Measurements from ENCODE around the gene ABI3BP.

ABI3BP gene

DNA sequence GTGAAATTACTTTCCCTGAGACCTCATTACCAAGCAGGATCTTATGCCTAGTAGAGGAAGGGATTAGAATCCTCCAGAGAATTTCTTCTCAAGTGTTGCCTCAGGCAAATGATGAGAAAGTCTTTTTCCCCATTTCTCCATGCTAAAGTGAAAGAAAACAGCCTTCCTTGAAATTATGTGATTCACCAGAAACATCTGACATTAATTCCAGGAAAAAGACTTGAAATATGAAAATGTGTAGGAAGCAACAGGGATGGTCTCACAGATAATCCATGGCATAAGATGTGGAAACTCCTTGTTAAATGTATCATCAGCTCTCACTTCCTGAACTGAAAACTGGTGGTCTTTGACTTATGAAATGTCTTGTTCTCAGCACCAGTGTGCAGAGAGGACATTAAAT lies 17.9 kb upstream of the ABI3BP start:
- DNase-seq (ENCODE audit: low read depth in 2 of 2): peak; percentile 31 to 36
- TF ChIP-seq, protein P1, sequence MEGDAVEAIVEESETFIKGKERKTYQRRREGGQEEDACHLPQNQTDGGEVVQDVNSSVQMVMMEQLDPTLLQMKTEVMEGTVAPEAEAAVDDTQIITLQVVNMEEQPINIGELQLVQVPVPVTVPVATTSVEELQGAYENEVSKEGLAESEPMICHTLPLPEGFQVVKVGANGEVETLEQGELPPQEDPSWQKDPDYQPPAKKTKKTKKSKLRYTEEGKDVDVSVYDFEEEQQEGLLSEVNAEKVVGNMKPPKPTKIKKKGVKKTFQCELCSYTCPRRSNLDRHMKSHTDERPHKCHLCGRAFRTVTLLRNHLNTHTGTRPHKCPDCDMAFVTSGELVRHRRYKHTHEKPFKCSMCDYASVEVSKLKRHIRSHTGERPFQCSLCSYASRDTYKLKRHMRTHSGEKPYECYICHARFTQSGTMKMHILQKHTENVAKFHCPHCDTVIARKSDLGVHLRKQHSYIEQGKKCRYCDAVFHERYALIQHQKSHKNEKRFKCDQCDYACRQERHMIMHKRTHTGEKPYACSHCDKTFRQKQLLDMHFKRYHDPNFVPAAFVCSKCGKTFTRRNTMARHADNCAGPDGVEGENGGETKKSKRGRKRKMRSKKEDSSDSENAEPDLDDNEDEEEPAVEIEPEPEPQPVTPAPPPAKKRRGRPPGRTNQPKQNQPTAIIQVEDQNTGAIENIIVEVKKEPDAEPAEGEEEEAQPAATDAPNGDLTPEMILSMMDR (IDR thresholded peaks at IDR 0.05; ENCODE audit: low read depth, low read length): no peak
- no peak overlapping the region for H3K4me3 ChIP-seq (replicated peaks in 1 of 2; ENCODE audit: low read depth in 2 of 2, low read length in 2 of 2)

DNA sequence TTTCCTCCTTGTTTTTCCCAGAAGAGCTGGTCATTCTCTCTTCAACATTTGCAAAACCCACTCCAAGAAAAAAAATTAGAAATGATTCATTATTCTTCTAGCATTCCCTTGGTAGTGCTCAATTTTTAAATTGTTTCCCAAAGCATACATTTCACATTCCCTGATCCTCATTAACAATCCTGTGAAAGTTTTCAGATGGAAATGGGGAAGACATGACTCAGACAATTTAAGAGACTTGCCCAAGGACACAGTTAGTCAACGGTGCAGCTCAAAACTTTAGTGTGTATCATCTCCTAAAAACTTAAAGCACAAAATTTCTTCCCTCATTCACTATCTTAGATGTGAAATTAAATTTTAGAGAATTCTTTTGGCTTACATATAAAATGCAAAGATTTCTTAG lies 17.1 kb upstream of the ABI3BP start:
- H3K4me3 ChIP-seq (replicated peaks in 1 of 2; ENCODE audit: low read depth in 2 of 2, low read length in 2 of 2): no peak overlapping the region
- DNase-seq (ENCODE audit: low read depth in 2 of 2): peak; percentile 23 to 71
- TF ChIP-seq, protein P1 (IDR thresholded peaks at IDR 0.05; ENCODE audit: low read depth, low read length): no peak

DNA sequence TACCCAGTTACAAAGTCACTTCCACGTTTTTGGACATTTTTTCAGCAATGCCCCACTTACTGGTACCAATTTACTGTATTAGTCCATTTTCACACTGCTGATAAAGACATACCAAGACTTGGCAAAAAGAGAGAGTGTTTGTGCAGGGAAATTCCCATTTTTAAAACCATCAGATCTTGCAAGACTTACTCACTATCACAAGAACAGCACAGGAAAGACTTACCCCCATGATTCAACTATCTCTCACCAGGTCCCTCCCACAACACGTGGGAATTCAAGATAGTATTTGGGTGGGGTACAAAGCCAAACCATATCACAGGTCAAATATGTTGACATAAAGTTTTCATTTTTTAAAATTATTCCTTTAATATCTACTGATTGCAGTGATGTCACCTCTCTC lies 16.2 kb upstream of the ABI3BP start:
- TF ChIP-seq, protein P1 (IDR thresholded peaks at IDR 0.05; ENCODE audit: low read depth, low read length): no peak
- DNase-seq (ENCODE audit: low read depth in 2 of 2): peak in 1 of 2 donors; percentile 68
- no peak overlapping the region for H3K4me3 ChIP-seq (replicated peaks in 1 of 2; ENCODE audit: low read depth in 2 of 2, low read length in 2 of 2)

DNA sequence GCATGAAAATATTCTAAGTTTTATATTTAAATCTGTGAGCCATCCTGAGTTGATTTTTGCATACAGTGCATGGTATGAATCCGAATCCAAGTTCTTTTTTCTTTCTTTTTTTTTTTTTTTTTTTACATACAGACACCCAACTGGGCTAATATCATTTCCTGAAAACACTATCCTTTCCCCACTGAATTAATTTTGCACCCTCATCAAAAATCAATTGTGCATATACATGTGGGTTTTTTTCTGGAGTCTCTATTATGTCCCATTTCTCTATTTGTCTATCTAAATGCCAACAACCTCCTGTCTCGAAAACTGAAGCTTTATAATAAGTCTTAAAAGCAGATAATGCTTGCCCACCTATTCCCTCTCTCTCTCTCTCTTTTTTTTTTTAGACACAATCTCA lies 5.9 kb upstream of the ABI3BP start:
- no peak overlapping the region for H3K4me3 ChIP-seq (replicated peaks in 1 of 2; ENCODE audit: low read depth in 2 of 2, low read length in 2 of 2)
- TF ChIP-seq, protein P1 (IDR thresholded peaks at IDR 0.05; ENCODE audit: low read depth, low read length): no peak
- no peak for DNase-seq (ENCODE audit: low read depth in 2 of 2)

DNA sequence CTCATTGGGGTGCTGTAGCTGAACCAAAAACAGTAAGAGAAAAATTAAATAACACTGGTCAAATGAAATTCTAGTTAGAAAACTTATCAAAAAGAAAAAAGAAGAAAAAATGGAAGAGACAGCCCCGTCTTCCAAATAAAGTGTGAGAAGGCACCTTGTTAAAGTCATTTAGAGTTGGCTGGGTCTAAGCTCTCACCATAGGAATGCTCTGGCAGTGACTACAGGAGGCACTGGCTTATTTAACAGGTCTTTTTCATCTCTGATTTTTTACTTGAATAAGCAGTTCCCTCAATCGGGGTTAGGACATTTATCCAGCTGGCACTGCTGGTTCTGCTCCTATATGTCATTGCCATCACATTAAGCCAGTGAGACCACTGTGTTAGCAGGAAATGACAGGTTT lies 1.6 kb upstream of the ABI3BP start:
- TF ChIP-seq, protein P1 (IDR thresholded peaks at IDR 0.05; ENCODE audit: low read depth, low read length): no peak

DNA sequence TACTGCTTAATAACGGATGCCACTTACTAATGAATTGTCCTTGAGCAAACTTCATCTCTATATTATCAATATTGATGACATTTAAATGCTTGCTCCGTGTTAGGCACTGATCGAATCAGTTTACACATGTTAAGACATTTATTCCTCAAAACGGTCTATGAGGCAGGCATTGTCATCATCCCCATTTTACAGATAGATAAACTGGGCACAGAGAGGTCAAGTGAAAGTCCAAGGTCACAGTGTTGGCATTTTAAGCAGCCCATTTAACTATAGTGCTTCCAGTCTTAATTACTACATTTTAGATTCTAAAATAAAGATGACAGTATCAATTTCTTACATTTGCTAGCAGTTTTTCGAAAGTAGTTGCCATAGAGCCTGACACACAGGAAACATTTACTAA lies 966 bp upstream of the ABI3BP start:
- no peak for DNase-seq (ENCODE audit: low read depth in 2 of 2)
- H3K4me3 ChIP-seq (replicated peaks in 1 of 2; ENCODE audit: low read depth in 2 of 2, low read length in 2 of 2): no peak overlapping the region
- TF ChIP-seq, protein P1 (IDR thresholded peaks at IDR 0.05; ENCODE audit: low read depth, low read length): no peak

More for the DNA sequence above, 1.6 kb upstream of the ABI3BP start:
- no peak for DNase-seq (ENCODE audit: low read depth in 2 of 2)
- H3K4me3 ChIP-seq (replicated peaks in 1 of 2; ENCODE audit: low read depth in 2 of 2, low read length in 2 of 2): no peak overlapping the region

Measured in cardiac fibroblast (primary cell).